ENCODE measurements around the gene PEX3. TPM values are rescaled to one million over a fixed set of nuclear protein-coding genes. Genes with fewer than 3 reads are reported as not detected.

The PEX3 gene
- total RNA-seq, 1 donor from 2014 or later: 18.8 TPM

GRCh38 chr6:143414769-143415168 lies 35.8 kb upstream of the PEX3 start:
- Histone ChIP-seq H3K27ac (no peak overlapping the region), H3K4me3 (no peak overlapping the region), H3K27me3 (no peaks in the 10 kb centered on the region), H3K9me3 (no peaks in the 10 kb centered on the region), H3K4me1 (no peaks in the 10 kb centered on the region), H3K36me3 (no peaks in the 10 kb centered on the region)
- no peak for DNase-seq
- peak; percentile 57 for ATAC-seq
- TF ChIP-seq CTCF (IDR thresholded peaks at IDR 0.05): no peak
- intact Hi-C loops (cut with DNase I): loop anchor here (10.0 kb wide), 1 partner anchor 720 kb away; no protein-coding TSS in a partner anchor

DNA sequence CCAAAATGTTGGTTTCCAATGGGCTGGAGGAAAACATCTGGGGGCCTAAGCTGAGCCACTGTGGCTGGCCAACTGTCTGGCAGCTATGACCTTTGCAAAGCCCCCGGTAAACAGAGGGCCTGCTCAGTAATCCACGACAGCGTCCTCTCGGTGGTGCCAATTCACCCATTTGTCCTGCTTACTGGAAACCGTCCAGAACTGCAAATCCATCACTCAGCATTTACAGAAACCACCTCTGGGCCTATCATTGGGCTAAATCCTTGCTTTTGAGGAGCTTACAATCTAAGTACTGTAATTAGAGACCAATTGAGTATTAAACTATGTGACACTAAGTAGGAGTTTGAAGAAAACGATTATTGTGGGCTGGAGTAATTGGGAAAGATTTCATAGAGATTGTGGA lies 31.1 kb upstream of the PEX3 start:
- Histone ChIP-seq H3K27ac (no peak overlapping the region), H3K4me1 (no peaks in the 10 kb centered on the region), H3K9me3 (no peaks in the 10 kb centered on the region), H3K27me3 (no peaks in the 10 kb centered on the region), H3K36me3 (no peaks in the 10 kb centered on the region), H3K4me3 (no peak overlapping the region)
- DNase-seq (no peak), ATAC-seq (no peak)
- intact Hi-C loops (cut with DNase I): loop anchor here (10.0 kb wide), 1 partner anchor 725 kb away; no protein-coding TSS in a partner anchor
- TF ChIP-seq CTCF (IDR thresholded peaks at IDR 0.05): no peak

DNA sequence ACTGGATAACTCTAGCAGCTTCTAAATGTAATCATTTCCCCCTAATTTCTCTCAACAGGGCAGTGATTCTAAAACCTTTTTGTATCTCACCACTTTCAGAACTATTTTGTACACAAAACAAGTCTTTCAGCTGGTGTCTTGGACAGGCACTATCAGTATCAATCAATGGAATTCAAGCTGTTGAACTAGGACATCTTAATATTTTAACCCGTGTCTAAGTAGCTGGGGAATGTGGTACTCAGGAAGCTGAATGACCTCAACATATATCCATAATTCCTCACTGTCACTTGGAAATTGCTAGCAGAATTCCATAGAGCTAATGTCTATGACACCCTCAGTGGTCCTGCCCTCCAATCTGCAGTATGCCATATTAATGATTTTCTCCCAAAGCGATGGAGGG lies 24.6 kb upstream of the PEX3 start:
- no peak overlapping the region for H3K27ac ChIP-seq
- ATAC-seq (no peak), DNase-seq (no peak)
- TF ChIP-seq CTCF (IDR thresholded peaks at IDR 0.05): no peak
- no peak overlapping the region for H3K4me3 ChIP-seq
- intact Hi-C loops (cut with DNase I): no loop called here
- H3K4me1 ChIP-seq: peaks cover 5% of the 10 kb centered on the region
- H3K36me3 ChIP-seq: no peaks in the 10 kb centered on the region
- H3K9me3 ChIP-seq: no peaks in the 10 kb centered on the region
- H3K27me3 ChIP-seq: no peaks in the 10 kb centered on the region

DNA sequence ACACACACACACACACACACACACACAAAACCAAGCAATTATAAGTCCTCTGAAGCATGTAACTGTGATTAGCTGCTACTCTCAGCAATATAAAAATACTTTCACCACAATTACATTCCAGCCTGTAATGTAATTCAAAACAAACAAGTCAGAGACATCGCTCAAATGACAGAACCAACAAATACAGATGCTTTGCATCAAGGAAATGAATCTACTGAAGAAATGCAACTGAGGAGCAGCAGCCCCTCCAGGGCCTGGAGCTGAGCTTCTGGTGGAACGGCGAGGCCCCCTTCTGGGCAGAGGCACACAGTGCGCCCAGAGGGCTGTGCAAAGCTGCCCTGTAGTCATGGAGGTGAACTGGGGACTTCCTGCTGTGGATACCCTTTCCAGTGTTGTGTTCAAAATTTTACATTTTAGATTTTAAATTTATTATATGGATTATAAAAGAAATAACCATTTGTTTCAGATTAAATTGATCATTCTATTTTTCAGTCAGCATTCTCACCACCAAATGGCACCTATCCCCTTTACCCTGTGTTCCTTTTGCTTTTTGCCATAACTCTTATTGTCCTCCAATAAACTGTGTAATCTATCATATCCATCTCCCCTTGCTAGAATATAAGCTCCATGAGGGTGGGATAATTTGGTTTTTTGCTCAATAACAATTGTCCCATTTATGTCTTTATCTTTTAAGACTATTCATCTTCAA lies 23.3 kb upstream of the PEX3 start:
- TF ChIP-seq CTCF (IDR thresholded peaks at IDR 0.05): peak; percentile 96
- DNase-seq (peak; percentile 85), ATAC-seq (peak; percentile 99)
- Histone ChIP-seq H3K4me1 (peaks cover 5% of the 10 kb centered on the region), H3K4me3 (no peak overlapping the region), H3K27me3 (no peaks in the 10 kb centered on the region), H3K9me3 (no peaks in the 10 kb centered on the region), H3K27ac (no peak overlapping the region), H3K36me3 (no peaks in the 10 kb centered on the region)
- intact Hi-C loops (cut with DNase I): no loop called here

DNA sequence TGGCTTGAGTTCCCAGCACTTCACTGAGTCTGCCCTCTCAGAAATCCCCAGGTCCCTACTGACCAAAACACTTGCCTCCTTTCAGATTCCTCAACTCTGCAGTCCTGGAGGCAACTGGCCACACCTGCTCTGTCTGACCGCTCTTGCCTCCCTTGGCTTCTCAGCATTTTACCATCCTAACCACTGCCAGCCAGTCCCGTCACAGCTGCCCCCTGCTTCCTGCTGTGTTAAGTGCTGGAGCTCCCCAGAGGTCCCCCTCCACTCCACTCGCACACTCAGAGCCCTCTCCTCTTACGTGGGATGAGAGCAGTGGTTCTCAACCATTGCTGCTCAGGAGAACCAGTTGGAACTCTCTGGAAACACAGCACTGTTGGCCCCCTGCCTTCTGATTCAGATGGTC lies 20.6 kb upstream of the PEX3 start:
- H3K9me3 ChIP-seq: no peaks in the 10 kb centered on the region
- DNase-seq: no peak
- H3K4me3 ChIP-seq: no peak overlapping the region
- H3K27ac ChIP-seq: no peak overlapping the region
- TF ChIP-seq CTCF (IDR thresholded peaks at IDR 0.05): no peak
- intact Hi-C loops (cut with DNase I): no loop called here
- no peak for ATAC-seq
- no peaks in the 10 kb centered on the region for H3K36me3 ChIP-seq
- H3K4me1 ChIP-seq: peaks cover 5% of the 10 kb centered on the region
- no peaks in the 10 kb centered on the region for H3K27me3 ChIP-seq
